Frontal cortex (tissue), 4 donors: Measurements from ENCODE around the gene GDPD4. TPM values are rescaled to one million over a fixed set of nuclear protein-coding genes. Genes with fewer than 3 reads are reported as not detected.
"Not testable (repeated sequence)": the region's sequence is repeated elsewhere in the genome, so short reads cannot be mapped to it uniquely, and the experiment has no call there.

Experiments
- DNase-seq, 2 donors: peaks; one replicate each; pipeline ENCODE4 v3.0.0; 2012; ENCODE audit warnings: low spot score in 2 of 2
- FAIRE-seq: peaks from 2 replicates; lab custom pipeline; 2012; peaks lifted over from hg19 to GRCh38; lab: Jason Lieb, UNC
- total RNA-seq: library from RNA; depleted of rRNA; stranded (reverse); fragments of >200 nt; gene quantifications from one replicate; pipeline ENCODE4 v1.2.3, GENCODE V29; 2014
- donor health status: control.
- donor health status: control.
- donor health status: control.

GDPD4 gene
- total RNA-seq, 1 donor from 2014 or later: not detected

GRCh38 chr11:77300695-77301094 is 791 bp downstream of the GDPD4 start:
- DNase-seq (no peak), FAIRE-seq (no peak)

GRCh38 chr11:77300028-77300427 is 1.5 kb downstream of the GDPD4 start:
- not testable (repeated sequence) for FAIRE-seq, DNase-seq

- DNase-seq (no peak), FAIRE-seq (no peak)
Measured at GRCh38 chr11:77299528-77299993, 1.9 kb downstream of the GDPD4 start.

DNA sequence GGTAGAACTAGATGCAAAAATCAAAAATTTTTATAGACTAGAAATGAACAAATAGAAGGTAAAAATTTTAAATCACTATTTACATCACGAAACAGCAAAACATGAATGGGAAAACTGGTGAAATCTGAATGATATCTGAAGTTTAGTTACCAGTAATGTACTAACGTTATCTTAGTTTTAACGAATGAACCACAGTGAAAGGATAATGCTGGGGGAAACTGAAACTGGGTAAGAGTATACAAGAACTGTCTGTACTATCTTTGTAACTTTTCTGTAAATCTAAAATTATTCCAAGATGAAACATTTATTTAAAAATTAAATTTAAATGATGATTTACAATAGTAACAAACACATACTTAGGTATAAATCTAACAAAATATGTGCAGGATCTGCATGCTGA is 7.4 kb downstream of the GDPD4 start:
- FAIRE-seq (no peak), DNase-seq (no peak)

- no peak for FAIRE-seq
- no peak for DNase-seq
Measured at GRCh38 chr11:77289737-77290136, 11.7 kb downstream of the GDPD4 start.

DNA sequence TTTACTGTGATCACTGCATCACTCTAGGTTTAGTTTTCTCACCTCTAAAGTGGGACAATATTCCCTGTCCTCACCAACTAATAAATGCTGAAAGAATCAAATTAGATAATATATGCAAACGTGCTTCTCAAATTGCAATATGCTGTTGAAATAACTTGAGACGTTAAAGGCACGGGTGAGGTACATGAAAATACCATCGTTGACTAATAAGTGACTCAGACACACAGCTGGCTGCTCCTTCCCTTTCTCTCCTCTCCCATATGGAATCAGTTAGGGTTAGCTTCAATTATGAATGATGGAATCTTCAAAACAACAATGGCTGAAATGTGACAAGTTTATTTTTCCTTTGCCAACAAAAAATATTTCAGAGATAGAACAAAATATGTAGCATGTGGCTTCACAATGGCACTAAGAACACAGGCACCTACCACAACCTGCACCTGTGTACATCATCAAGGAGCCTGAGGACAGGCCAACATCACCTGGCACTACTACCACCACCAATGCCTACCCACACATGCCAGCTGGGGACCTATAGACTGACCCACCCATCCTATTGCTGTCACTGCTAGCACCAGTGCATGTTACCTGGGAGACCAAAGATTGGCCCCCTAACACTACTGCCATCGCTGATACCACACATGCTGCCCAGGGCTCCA is 13.7 kb downstream of the GDPD4 start:
- FAIRE-seq (no peak), DNase-seq (no peak)

DNA sequence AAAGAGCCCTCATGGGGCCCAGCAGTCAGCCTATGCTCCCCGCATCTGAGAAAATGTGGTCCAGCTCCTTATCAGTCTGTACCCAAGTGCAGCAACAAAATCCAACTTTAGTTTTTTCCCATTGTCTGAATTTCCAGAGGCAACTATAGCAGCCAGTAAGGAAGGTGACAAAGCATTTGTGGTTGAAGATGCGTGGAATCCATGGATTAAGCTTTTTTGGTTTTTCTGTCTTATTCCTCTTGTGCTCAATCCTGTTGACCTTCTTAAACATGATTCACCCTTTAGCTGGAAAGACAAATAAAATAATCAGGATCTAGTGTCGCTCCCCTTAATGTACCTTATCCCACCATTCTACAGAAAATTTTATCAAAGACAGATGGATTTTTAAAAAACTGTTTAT is 14.3 kb downstream of the GDPD4 start:
- DNase-seq: no peak

DNA sequence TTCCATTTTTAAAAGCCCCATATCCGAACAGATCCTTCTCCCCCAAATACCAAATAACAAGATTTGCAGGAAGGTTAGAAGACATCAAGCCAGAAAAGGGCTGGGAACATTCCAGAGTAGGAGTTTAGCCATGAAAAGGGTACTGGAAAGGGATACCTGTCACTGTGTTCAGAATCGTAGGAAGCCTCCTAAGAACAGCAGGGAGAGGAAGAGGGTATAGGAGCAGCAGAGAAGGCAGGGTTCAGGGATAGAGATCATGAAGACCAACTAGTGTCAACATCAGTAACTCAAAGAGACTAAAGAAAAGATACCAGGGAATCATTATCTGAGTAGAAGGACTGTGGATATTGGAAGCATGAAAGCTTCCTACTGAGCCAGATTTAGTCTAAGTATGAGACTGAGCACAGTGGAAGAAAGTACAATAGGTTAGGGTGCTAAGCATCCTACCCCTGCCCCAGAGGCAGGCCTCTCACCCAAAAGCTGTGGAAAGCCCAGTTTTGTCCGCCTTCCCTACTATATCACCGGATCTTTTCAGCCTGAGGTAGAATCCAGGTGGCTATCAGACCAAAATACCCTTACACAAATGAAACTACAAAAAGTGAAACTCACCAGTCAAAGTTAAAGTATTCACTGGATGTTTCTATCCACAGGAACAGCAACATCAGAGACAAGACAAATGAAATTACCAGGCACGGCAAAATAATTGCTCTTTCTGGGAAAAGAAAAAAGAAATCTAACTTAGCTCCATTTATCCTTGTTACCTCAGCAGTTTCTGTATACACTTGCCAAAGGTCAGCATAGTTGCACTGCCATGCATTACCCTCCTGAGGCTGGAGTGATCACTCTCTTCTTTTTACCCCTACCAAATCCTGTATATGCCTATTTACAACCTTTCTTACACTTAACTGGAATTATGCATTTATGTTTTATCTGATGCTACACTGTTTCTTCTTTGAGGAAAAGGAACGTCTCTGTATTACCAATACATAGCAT is 16.7 kb downstream of the GDPD4 start:
- DNase-seq (no peak), FAIRE-seq (no peak)

More for the DNA sequence above, 14.3 kb downstream of the GDPD4 start:
- FAIRE-seq: no peak

GRCh38 chr11:77283101-77283500 is 18.4 kb downstream of the GDPD4 start:
- DNase-seq: no peak

GRCh38 chr11:77278595-77279506 is 22.6 kb downstream of the GDPD4 start:
- DNase-seq (no peak), FAIRE-seq (no peak)

More at GRCh38 chr11:77283101-77283500, 18.4 kb downstream of the GDPD4 start:
- FAIRE-seq: no peak

DNA sequence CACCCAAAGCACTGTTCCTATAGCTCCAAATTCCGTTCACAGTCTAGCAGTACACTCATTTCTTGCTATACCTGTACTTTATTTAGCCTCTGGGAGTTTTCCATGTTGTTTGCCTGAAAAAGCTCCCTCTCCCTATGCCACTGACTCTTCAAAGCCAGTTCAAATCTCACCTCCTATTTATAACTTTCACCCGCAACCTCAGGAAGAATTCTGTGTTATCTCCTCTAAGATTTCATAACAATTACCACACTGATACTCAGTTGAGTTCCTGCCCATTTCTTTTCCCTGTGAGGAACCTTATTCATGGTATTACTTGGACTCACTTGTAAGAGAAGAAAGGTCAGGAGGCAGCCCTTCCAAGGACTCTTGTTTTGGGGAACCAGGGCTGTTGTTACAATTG is 25.2 kb downstream of the GDPD4 start:
- no peak for FAIRE-seq
- no peak for DNase-seq

DNA sequence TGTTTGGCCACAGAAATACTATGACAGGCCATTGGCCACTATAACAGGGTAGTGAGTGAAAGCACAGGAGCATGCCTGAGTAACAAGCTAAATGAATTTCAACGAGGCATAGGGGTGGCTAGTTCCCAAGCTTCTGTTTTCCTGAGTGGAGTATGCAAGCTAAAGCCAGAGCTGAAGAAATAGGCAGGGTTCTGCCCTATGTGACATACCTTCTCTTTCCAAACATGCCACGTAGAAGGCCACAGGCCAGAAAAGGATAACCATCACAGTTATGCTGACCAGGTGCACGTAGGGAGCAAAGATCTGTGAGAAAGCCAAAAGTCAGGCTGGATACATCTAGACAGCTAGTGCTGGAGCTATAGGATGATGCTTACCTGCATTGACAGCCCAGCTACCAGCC is 30.6 kb downstream of the GDPD4 start:
- FAIRE-seq: no peak
- no peak for DNase-seq

DNA sequence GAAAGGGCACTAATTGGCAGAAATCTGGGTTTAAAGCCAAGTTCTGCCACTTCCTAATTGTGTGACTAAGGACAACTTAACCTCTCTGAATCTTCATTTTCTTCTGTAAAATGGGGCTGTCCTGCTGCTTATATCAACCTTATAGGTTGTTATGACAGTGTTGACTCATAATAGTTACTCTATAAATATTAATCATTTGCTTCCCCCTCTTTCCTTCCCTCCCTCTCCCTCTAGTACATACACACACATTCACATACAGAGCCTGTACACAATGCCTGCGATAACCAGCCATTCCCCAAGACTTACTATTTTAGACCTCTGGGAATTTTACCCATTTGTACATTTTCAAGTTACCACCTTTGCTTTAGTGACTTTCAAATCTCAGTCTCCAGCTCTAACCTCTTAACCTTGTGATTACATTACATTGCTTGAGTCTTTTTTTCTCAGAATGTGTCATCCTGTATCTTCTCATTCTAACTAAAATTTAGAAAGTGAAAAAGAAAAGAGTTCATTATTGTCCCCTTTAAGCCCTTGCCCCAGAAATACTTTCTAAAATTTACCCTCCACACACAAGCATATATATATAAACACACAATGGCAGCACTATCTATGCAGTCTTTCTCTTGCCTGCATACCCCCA is 31.9 kb downstream of the GDPD4 start:
- DNase-seq (no peak), FAIRE-seq (no peak)

DNA sequence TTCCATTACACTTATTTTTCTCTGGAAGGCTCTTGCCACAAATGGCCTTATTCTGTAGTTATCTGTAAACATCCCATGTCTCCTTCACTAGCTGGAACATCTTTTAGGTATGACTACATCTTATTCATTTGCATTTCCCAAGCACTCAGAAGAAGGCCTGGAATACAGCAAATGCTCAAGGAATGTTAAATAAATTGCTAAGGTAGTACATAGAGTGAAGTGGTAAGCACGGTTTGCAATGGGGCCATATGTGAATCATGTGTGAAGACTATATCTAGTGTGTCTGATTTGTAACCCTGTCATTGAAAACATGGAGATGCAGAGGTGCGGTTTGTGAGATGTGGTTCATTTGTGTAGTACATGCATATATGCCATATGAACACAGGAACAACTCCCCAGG is 33.5 kb downstream of the GDPD4 start:
- FAIRE-seq (no peak), DNase-seq (no peak)

- no peak for DNase-seq
- FAIRE-seq: no peak
Measured at GRCh38 chr11:77266766-77267165, 34.7 kb downstream of the GDPD4 start.

DNA sequence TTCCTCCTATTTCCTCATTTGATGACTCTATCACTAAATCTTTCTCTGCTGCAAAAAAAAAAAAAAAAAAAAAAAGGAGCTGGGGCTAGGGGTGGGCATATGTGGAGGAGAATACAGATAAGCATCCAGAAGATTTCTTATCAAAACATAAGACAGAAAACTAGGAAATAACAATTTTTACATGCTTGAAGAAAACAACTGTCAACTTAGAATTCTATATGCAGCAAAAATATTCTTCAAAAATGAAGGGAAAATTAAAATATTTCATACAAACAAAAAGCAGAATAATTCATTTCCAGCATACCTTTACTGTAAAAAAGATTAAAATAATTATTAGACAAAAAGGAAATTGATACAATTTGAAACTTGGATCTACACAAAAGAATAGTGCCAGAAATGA is 38.7 kb downstream of the GDPD4 start:
- FAIRE-seq (peak; percentile 26), DNase-seq (no peak)

DNA sequence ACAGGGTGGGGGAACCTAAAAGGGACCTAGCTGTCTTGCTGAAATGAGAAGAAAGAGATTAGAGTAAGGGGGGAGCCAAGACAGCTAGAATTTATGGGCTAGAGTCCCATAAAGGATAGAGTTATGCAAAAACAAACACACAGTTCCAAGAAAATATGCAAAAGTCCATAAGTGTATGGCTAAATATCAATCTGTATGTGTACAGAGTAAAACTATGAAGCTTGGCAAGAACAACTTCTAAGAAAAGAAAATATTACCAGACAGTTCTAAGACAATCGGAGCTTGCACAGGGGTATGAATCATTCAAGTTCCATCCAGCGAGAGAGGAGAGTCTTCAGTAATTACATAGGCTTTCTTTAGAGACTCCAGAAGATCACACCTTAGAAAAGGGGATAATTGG is 41.8 kb downstream of the GDPD4 start:
- FAIRE-seq (no peak), DNase-seq (no peak)

GRCh38 chr11:77253690-77254089 is 47.8 kb downstream of the GDPD4 start:
- DNase-seq: no peak
- FAIRE-seq: no peak

DNA sequence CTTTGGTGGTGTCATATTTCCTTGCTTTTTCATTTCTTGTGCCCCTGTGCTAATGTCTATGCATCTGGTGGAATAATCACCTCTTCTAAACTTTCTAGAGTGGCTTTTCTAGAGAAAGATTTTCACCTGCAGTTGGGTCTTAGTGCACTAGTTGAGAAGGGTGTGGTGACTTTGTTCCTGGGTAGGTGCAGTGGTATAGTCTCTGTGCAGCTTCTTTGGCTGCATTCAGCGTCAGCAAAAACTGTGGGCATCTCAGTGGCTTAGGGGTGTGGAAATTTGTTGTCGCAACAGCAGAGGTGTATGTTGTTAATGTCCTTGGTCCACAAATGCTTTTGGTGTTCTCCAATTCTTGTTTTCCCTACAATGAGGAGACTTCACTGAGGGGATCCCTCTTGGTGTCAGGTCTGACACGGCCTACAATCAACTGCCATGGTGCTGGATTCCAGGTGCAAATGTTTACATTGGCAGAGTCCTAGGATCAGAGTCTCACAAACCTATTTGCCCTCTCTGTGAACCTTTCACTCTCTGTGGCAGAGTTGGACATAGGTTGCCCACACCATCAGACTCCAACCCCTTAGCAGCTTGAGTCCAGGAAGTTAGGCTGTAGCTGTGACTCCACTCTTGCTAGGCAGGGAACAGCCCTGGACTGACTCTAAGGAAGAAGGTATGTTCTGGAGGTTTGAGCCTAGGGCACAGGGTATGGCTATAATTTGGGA is 48.8 kb downstream of the GDPD4 start:
- DNase-seq (no peak), FAIRE-seq (no peak)
